Left ventricle myocardium inferior (tissue), 1 donor: ENCODE measurements around the gene FBLN5. TPM values are rescaled to one million over a fixed set of nuclear protein-coding genes. Genes with fewer than 3 reads are reported as not detected.

Source experiments
- DNase-seq: peaks from one replicate; pipeline ENCODE4 v3.0.0-alpha.2; 2020
- H3K27ac ChIP-seq: fragments of 200-600 bp; replicated peaks from 2 replicates; pipeline ENCODE4 v1.8.0; 2021
- H3K27me3 ChIP-seq: fragments of 200-600 bp; 2 replicates; pipeline ENCODE4 v1.8.0; 2021; ENCODE audit warnings: low read depth
- H3K36me3 ChIP-seq: fragments of 200-600 bp; 2 replicates; pipeline ENCODE4 v1.8.0; 2021
- H3K4me1 ChIP-seq: fragments of 200-600 bp; 2 replicates; pipeline ENCODE4 v1.8.0; 2021
- H3K4me3 ChIP-seq: fragments of 200-600 bp; 2 replicates; pipeline ENCODE4 v1.8.0; 2021; ENCODE audit warnings: mild to moderate bottlenecking, moderate library complexity
- H3K9me3 ChIP-seq: fragments of 200-600 bp; replicated peaks from 2 replicates; pipeline ENCODE4 v1.8.0; 2021
- CTCF ChIP-seq: fragments of 200-600 bp; IDR thresholded peaks from 2 replicates; pipeline ENCODE4 v1.8.0; 2021; ENCODE audit warnings: antibody characterized with exemption, mild to moderate bottlenecking, borderline replicate concordance
- intact Hi-C: fragments of 100-400 bp; cut with micrococcal nuclease; formaldehyde crosslinking; loops from one replicate; pipeline ENCODE4 v1.11.0; 2022
- total RNA-seq: library from RNA; stranded (reverse); fragmentation: NEBNext Ultra II Directional; extraction: Animal tissue kit (Norgen Biotek cat#: 25700); gene quantifications from one replicate; pipeline ENCODE4 v1.2.1, GENCODE V29; 2021
- donor health status: DM: no; HTN: yes; CAD: no; lungs with severe emphysema.

FBLN5 gene
- total RNA-seq, 1 donor from 2014 or later, result 62.5 TPM

GRCh38 chr14:91877376-91877915 lies 70.0 kb downstream of the FBLN5 start:
- peaks cover 14% of the 10 kb centered on the region for H3K36me3 ChIP-seq
- H3K4me3 ChIP-seq, result no peak overlapping the region
- TF ChIP-seq CTCF, result no peak
- no peaks in the 10 kb centered on the region for H3K9me3 ChIP-seq
- peaks cover 22% of the 10 kb centered on the region for H3K27me3 ChIP-seq
- no peak overlapping the region for H3K27ac ChIP-seq
- intact Hi-C loops, result no loop called here
- H3K4me1 ChIP-seq, result peaks cover 9% of the 10 kb centered on the region
- DNase-seq, result no peak

- Histone ChIP-seq H3K27me3 (peaks cover 23% of the 10 kb centered on the region), H3K4me3 (no peak overlapping the region), H3K9me3 (no peaks in the 10 kb centered on the region), H3K27ac (peak overlapping the region; percentile 8), H3K4me1 (peaks cover 19% of the 10 kb centered on the region), H3K36me3 (peaks cover 14% of the 10 kb centered on the region)
- intact Hi-C loops, result no loop called here
- DNase-seq, result no peak
- no peak for TF ChIP-seq CTCF
These were observed 71.0 kb downstream of the FBLN5 start for GRCh38 chr14:91876492-91876891.

- intact Hi-C loops, result no loop called here
- peaks cover 14% of the 10 kb centered on the region for H3K36me3 ChIP-seq
- H3K27me3 ChIP-seq, result peaks cover 27% of the 10 kb centered on the region
These were observed 71.8 kb downstream of the FBLN5 start for GRCh38 chr14:91875525-91876286.

GRCh38 chr14:91873471-91874415 lies 73.8 kb downstream of the FBLN5 start:
- H3K4me3 ChIP-seq, result no peak overlapping the region

More at GRCh38 chr14:91875525-91876286, 71.8 kb downstream of the FBLN5 start:
- H3K4me3 ChIP-seq, result no peak overlapping the region
- no peaks in the 10 kb centered on the region for H3K9me3 ChIP-seq
- peaks cover 21% of the 10 kb centered on the region for H3K4me1 ChIP-seq
- no peak for TF ChIP-seq CTCF
- no peak for DNase-seq
- peak overlapping the region; percentile 8 for H3K27ac ChIP-seq

More at GRCh38 chr14:91873471-91874415, 73.8 kb downstream of the FBLN5 start:
- Histone ChIP-seq H3K4me1 (peaks cover 21% of the 10 kb centered on the region), H3K27ac (peak overlapping the region; percentile 64), H3K27me3 (peaks cover 35% of the 10 kb centered on the region), H3K9me3 (peaks cover under 1% of the 10 kb centered on the region), H3K36me3 (peaks cover 28% of the 10 kb centered on the region)
- intact Hi-C loops, result no loop called here
- DNase-seq, result no peak
- TF ChIP-seq CTCF, result no peak
